ENCODE data around the gene ATXN7L1. TPM values are rescaled to one million over a fixed set of nuclear protein-coding genes. Genes with fewer than 3 reads are reported as not detected.

The ATXN7L1 gene
- total RNA-seq, 1 donor from 2014 or later, result 16.0 TPM

DNA sequence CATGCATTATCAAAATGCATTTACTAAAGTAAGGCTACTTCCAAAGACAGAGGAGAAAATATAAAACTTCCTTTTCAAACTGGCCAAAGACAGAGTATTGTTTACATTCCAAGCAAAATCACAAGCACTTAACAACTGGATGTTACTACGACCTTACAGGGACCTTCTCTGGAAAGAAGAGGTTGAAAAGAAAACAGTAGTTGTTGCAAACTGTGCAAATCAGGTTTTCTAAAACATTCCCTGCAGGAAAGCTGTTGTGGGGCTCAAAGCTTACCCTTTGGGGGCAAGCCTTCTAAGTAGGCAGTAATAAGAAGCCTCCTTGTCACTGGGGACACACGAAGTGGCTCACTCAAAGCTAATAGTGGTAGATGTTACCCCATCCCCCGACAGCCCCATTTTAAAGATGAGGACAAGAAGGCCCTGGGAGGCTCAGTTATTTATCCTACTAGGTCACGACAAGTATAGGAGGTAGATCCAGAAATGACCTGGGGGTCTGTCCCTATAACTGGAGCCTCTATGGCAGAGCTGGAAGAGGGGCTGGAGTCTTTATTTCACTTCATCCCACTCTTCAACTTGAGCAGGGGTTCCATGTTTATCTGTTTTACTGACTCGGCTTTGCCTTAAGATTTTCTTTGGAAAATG lies 46.6 kb downstream of the ATXN7L1 start:
- no peak for DNase-seq (ENCODE audit: extremely low spot score, unreplicated experiment)
- peaks cover 16% of the 10 kb centered on the region for H3K4me1 Mint-ChIP-seq (ENCODE audit: unreplicated experiment)

DNA sequence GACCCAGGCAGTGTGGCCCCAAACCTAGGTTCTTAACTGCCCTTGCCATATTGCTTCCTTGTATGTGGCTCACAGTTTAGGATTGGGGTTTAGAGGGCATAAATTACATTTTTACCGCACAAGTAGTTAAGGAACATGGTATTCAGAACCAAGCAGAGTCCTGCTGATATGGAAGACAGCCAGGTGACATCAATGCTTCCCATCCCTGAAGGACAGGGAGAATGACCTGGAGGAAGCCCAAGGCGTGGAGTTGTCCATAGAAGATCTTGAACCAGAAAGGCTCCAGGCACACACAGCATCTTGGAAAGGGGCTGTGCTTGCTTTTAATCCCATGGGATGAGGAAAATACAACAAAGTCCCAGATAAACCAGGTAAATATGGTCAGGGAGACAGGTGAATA lies 48.3 kb downstream of the ATXN7L1 start:
- H3K4me3 Mint-ChIP-seq, result no peak overlapping the region
- H3K36me3 Mint-ChIP-seq, result peaks cover 15% of the 10 kb centered on the region
- no peak for DNase-seq (ENCODE audit: extremely low spot score, unreplicated experiment)
- peaks cover 6% of the 10 kb centered on the region for H3K9me3 Mint-ChIP-seq
- TF ChIP-seq, protein P1, sequence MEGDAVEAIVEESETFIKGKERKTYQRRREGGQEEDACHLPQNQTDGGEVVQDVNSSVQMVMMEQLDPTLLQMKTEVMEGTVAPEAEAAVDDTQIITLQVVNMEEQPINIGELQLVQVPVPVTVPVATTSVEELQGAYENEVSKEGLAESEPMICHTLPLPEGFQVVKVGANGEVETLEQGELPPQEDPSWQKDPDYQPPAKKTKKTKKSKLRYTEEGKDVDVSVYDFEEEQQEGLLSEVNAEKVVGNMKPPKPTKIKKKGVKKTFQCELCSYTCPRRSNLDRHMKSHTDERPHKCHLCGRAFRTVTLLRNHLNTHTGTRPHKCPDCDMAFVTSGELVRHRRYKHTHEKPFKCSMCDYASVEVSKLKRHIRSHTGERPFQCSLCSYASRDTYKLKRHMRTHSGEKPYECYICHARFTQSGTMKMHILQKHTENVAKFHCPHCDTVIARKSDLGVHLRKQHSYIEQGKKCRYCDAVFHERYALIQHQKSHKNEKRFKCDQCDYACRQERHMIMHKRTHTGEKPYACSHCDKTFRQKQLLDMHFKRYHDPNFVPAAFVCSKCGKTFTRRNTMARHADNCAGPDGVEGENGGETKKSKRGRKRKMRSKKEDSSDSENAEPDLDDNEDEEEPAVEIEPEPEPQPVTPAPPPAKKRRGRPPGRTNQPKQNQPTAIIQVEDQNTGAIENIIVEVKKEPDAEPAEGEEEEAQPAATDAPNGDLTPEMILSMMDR (conservative IDR thresholded peaks at IDR 0.05), result no peak
- H3K4me1 Mint-ChIP-seq (ENCODE audit: unreplicated experiment), result peaks cover 16% of the 10 kb centered on the region
- no peak overlapping the region for H3K27ac Mint-ChIP-seq
- no peaks in the 10 kb centered on the region for H3K27me3 Mint-ChIP-seq

More for the DNA sequence above, 46.6 kb downstream of the ATXN7L1 start:
- Mint-ChIP-seq H3K36me3 (peaks cover 9% of the 10 kb centered on the region), H3K27ac (no peak overlapping the region), H3K4me3 (no peak overlapping the region), H3K9me3 (no peaks in the 10 kb centered on the region), H3K27me3 (no peaks in the 10 kb centered on the region)
- TF ChIP-seq, protein P1 (conservative IDR thresholded peaks at IDR 0.05), result no peak

DNA sequence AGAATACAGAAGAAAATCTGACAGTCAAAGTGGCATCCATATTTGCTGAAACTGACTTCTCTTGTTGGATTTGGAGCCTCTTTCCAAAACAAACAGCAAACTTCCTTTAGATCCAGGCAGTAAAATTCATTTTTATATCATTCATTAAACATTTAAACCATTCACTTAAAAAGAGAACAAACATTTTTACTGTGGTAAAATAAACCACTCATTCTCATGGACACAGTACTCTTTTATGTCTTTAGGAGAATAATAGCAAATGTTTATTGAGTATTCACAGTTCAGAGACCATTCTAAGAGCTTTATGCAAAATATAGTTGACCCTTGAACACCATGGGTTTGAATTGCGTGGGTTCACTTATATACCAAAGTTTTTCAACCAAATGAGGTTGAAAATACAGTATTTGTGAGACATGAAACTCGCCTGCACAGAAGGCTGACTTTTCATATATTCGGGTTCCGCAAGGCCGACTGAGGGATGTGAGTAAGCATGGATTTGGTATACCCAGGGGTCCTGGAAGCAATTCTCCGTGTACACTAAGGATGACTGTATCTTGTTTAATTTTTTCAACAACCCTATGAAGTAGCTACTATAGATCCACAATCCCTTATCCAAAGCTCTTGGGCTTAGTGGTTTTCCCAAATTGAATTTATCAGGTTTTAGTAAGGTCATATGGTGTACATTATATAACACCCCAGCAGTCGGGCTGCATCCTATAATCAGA lies 49.1 kb downstream of the ATXN7L1 start:
- DNase-seq (ENCODE audit: extremely low spot score, unreplicated experiment), result no peak
- H3K4me3 Mint-ChIP-seq, result no peak overlapping the region
- peaks cover 16% of the 10 kb centered on the region for H3K4me1 Mint-ChIP-seq (ENCODE audit: unreplicated experiment)
- no peak overlapping the region for H3K27ac Mint-ChIP-seq
- no peaks in the 10 kb centered on the region for H3K27me3 Mint-ChIP-seq
- peaks cover 6% of the 10 kb centered on the region for H3K9me3 Mint-ChIP-seq
- H3K36me3 Mint-ChIP-seq, result peaks cover 15% of the 10 kb centered on the region
- TF ChIP-seq, protein P1 (conservative IDR thresholded peaks at IDR 0.05), result no peak

DNA sequence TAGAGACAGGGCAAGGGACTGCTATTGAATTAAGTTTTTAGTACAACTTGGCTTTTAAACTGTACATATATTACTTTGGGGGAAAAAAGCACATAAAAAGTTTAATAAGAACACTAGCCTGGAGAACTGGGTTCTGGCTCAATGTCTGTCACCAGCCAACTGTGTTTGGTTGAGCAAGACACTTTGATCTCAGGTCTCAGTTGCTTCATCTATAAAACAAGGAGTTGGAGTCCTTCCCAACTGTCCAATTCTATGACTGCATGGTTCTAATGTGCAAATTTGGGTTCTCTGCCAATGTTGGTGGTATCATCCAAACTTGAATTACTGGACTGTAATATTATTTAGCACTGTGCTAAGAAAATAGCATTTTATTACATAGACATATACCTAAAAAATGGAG lies 50.3 kb downstream of the ATXN7L1 start:
- Mint-ChIP-seq H3K36me3 (peaks cover 15% of the 10 kb centered on the region), H3K27ac (no peak overlapping the region), H3K4me1 (ENCODE audit: unreplicated experiment) (peaks cover 8% of the 10 kb centered on the region), H3K9me3 (peaks cover 6% of the 10 kb centered on the region), H3K4me3 (no peak overlapping the region), H3K27me3 (no peaks in the 10 kb centered on the region)
- DNase-seq (ENCODE audit: extremely low spot score, unreplicated experiment), result no peak
- TF ChIP-seq, protein P1 (conservative IDR thresholded peaks at IDR 0.05), result no peak

DNA sequence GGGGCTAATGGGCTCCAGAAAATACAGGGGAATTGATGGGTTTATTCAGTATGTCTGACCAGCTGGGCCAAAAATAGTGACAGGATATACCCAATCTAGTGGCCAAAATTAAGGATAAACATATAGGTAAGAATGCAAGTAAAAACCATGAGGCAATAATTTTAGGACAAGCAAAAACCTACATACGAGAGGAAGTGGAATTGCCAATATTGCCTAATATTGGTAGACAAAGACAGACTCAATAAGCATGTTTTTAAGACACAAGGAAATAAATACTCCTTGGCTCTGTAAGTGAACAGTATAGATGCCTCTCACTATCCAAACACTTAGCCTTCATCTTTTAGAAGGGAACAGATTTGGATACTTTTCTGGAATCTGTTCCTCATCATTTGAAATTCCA lies 51.0 kb downstream of the ATXN7L1 start:
- H3K27ac Mint-ChIP-seq, result no peak overlapping the region
- no peak for DNase-seq (ENCODE audit: extremely low spot score, unreplicated experiment)
- peaks cover 6% of the 10 kb centered on the region for H3K9me3 Mint-ChIP-seq
- H3K4me1 Mint-ChIP-seq (ENCODE audit: unreplicated experiment), result peaks cover 5% of the 10 kb centered on the region
- H3K36me3 Mint-ChIP-seq, result peaks cover 15% of the 10 kb centered on the region
- no peak overlapping the region for H3K4me3 Mint-ChIP-seq
- TF ChIP-seq, protein P1 (conservative IDR thresholded peaks at IDR 0.05), result no peak
- H3K27me3 Mint-ChIP-seq, result no peaks in the 10 kb centered on the region

Data from type B pancreatic cell (in vitro differentiated cells).